HL-60/S4 treated with retinoic acid at 250 ng/mL for 4 days and 3 days (cell line): ENCODE measurements around the gene GNA14.
"Not testable (repeated sequence)": the region's sequence is repeated elsewhere in the genome, so short reads cannot be mapped to it uniquely, and the experiment has no call there.

ENCODE experiments used
- in situ Hi-C: fragments of 300-500 bp; cut with MboI; formaldehyde crosslinking; loops from 2 replicates; pipeline ENCODE4 v1.7.0; 2022; ENCODE audit warnings: low sequenced_read_pairs

Gene GNA14

DNA sequence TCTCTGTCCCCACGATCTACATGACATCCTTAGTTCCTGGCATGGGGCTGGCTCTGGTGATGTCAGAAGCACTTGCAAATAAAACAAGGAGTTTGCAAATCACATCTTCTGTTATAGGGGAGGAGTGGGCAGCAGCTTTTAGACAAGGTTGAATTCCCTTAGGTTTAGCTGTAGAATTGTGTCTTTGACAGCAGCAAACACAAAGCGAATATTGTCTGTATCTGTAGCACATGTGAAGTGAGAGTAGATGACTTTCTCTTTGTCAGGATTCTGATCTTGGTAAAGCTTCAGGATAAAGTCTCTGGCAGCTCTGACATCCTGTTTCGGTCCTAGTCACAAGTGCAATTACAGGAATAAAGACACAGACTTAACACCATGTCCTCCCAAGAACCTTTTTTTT, 224.3 kb downstream of the GNA14 start:
- in situ Hi-C loops: no loop called here

DNA sequence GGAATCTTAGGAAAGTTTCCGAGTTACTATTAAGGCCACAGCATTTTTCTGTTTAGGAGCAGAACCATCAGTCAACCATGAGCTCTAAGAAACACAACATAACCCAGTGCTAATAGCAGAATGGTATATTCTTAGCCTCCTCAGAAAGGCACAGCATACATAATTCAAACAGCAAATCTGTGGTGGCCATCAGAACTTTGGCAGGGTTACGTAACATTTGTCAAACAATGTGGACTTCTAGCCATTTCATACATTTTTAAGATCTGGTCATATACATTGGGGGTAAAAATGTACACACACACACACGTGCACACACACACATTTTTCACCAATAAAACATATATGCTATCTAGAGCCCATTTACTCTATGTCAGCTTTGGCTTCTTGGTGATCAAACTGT, 225.2 kb downstream of the GNA14 start:
- in situ Hi-C loops: no loop called here

DNA sequence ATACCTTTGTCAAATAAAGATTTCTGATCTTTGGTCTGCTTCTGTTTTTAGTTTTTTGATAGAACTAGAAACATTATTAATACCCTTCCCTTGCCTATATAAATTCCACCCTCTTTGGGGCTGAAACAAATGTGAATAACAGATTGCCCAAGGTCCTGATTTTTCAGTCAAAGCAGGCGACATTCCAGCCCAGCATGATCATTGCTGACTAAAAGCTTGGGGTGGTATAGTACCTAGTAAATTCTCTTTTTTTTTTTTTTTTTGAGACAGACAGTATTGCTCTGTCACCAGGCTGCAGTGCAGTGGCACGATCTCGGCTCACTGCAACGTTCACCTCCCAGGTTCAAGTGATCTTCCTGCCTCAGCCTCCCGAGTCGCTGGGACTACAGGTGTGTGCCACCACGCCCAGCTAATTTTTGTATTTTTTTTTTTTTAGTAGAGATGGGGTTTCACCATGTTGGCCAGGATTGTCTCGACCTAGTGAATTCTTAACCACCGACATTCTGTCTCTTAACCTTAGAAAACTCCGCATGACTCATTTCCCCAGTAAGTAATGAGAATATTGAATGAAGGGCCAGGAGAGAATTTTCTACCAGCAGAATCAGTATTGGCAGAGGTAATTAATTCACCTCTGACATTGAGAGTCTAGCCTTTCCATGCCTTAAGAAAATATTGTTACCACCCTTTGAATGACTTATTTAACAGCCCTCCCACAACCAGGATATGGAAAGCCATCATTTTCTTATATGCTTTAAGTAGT, 226.4 kb downstream of the GNA14 start:
- in situ Hi-C loops: no loop called here

DNA sequence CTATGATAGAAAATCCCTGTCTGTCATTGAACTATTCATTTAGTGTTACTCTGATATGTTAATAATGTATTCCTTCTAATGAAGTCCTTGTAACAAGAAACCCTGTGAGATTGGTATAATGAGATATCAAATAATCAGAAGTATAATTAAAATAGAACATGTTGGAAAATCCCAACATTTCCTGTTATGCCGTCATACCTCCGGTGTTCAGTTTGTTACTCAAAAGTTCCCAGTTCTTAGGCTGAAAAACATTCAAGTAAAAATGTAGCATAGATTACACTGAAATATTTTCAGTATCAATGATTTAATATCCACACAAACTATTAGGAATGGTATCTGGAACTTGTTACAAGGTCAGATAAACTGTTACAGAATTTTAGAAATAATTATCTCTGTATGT, 227.5 kb downstream of the GNA14 start:
- in situ Hi-C loops: no loop called here

DNA sequence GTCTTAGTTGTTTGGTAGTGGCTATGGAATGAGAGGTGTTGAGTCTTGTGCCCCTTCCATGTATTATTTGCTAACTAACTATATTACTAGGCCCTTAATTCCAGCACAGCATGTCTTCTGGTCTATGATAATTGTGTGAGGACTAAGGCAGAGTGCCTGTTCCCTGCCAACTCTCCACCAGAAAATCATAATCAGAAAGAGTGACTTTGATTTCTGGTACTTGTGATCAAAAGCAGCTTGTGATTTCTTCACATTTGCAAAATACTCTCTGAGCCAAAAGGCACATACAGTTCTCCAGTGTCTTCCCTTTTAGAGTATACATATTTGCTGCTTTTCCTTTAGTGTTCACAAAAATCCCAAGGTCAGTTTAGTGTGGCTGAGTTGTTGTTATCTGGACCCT, 229.9 kb downstream of the GNA14 start:
- in situ Hi-C loops: no loop called here

DNA sequence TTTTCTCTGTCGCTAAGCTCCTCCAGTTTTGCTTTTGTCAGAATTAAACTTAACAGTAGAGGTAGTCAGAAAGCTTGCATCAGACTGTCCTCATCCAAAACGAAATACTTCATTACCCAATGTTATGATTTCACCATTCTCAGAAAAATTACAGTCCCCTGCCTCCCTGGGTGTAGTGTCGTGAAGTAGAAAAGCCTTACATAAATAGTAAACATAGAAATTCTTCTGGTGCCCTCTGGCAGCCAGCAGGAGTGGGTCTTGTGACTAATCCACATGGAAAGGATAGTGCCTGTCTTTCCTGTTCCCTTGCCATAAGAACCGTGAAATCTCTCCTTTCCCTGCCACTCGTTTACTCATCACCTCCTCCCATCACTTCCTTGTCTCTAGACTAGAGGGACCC, 230.6 kb downstream of the GNA14 start:
- in situ Hi-C loops: no loop called here

DNA sequence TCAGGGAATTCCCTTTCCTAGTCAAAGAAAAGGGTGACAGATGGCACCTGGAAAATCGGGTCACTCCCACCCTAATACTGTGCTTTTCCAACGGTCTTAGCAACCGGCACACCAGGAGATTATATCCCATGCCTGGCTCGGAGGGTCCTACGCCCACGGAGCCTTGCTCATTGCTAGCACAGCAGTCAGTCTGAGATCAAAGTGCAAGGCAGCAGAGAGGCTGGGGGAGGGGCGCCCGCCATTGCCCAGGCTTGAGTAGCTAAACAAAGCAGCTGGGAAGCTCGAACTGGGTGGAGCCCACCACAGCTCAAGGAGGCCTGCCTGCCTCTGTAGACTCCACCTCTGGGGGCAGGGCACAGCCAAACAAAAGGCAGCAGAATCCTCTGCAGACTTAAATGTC, 239.6 kb downstream of the GNA14 start:
- in situ Hi-C loops: not testable (repeated sequence)

DNA sequence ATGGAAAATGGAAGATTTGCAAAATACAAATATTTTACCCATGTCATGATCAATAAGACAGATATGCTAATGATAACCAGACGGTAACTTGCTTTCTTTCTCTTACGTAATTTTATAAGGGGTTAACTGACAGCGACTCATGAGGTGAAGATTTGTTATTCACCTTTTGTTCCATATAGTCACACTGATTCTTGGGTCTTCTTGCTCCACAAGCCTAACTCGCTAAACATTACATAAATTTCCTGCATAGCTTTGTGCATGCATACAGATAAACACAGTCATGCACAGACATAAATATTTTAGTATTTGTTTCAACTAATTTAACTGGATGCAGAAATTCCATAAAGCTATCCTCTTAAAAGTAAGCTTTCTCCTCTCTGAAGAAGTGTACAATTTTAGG, 244.9 kb downstream of the GNA14 start:
- in situ Hi-C loops: no loop called here

DNA sequence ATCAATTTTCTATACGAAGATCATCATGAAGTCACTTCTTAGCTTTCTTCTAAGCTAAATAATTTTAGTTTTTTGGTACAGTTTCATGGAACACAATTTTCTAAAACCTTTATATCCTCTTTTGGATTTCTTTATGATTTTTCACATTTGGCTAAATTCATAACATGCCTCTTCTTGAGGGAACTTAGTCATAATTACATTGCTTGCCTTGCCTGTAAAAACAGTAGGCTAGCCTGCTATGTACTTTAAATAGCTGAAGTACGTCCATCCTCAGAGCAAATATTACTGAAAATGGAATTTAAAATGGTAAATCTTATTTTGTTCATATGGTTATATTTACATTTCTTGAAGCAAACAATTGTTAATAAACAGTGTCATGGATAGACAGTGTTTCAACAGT, 245.8 kb downstream of the GNA14 start:
- in situ Hi-C loops: no loop called here

DNA sequence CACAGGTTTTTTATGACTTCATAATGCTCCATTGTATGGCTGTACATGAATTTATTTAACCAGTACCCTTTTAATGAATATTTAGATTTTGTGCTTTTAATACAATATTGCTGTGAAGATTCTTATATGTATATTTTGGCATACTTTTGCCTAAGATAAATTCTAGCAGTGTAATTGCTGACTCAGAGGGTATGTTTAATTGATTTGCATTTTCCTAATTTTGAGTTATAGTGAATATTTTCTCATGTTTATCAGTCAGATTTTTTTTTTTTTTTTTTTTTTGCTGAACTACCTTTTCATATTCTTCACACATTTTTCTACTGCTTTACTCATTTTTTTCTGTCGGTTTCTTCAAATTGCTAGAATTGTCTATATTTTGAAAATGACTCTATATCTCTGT, 248.2 kb downstream of the GNA14 start:
- in situ Hi-C loops: no loop called here

DNA sequence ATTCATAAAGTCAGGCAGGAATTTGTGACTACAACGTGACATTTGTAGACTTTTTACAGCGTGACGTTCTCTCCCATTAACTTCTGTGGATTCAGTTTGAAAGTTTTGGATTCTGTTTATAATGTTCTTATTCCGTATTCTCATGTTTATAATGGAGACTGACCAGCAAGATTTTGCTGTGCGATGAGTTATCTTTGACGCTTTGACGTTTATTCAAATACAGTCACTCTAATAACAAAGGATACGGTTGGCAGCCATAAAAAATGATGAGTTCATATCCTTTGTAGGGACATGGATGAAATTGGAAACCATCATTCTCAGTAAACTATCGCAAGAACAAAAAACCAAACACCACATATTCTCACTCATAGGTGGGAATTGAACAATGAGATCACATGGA, 249.5 kb downstream of the GNA14 start:
- in situ Hi-C loops: not testable (repeated sequence)

DNA sequence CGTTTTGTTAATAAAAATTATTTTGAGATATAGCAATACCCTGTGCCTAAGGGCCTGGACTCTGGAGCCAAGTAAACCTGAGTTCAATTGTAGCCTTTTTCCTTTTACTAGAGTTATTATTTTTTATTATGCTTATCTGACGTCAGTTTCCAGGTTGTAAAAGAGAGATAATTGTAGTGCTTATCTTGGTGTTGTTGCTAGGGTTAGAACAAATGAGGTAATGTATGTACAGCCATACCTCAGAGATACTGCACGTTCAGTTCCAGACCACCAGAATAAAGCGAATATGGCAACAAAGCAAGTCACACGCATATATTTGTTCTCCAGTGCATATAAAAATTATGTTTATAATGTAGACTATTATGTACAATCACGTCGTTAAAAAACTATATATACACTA, 255.8 kb downstream of the GNA14 start:
- in situ Hi-C loops: no loop called here

DNA sequence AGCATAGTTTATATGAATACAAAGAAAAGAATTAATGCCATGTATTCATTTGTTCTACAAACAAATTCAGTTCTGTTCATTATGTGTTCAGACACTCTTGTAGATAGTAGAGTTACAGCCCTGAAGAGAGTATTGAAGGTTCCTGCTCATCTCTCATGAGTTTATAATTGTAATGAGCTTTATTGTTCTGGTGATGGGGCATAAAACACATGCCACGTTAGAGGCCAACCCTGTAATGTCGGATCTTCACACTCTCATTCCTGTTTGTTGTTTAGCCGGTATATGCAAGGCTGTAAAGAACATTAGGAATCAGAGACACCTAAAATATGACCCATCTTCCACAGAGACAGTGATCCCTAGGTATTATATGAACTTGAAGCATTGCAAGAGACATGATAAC, 256.3 kb downstream of the GNA14 start:
- in situ Hi-C loops: no loop called here

DNA sequence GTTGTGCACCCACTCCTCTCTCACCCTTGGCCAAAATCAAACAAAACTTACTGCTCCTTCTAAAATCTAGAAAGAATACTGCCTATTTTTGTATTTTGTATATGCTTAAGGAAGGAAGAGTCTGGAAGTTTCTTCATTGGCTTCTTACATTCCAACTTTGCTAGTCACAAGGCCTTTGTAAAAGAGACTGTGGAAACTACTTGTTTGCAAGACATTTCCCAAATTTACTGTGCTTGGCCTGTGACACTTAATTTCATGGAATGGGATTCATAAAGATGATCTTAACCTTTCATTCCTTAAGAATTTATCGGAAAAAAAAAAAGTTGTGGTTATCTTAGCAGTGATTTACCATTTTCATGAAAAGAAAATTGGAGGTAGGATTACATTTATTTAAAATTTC, 261.9 kb downstream of the GNA14 start:
- in situ Hi-C loops: no loop called here

DNA sequence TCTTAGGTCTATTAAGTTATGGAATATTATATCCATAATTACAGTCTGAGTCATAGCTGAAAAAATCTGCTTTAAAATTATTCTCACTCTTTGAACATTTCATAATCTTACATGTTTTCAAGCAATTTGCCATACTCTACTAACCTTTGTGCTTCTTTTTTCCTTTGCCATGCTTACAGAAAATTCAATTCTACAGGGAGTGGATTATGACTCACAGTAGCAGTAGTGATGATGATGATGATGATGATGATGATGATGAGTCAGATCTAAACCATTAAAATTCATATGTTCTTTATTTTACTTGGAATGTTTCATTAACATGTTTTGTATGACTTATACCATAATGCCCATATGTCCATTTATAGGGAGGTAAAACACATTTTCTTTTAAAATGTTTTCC, 263.7 kb downstream of the GNA14 start:
- in situ Hi-C loops: no loop called here

DNA sequence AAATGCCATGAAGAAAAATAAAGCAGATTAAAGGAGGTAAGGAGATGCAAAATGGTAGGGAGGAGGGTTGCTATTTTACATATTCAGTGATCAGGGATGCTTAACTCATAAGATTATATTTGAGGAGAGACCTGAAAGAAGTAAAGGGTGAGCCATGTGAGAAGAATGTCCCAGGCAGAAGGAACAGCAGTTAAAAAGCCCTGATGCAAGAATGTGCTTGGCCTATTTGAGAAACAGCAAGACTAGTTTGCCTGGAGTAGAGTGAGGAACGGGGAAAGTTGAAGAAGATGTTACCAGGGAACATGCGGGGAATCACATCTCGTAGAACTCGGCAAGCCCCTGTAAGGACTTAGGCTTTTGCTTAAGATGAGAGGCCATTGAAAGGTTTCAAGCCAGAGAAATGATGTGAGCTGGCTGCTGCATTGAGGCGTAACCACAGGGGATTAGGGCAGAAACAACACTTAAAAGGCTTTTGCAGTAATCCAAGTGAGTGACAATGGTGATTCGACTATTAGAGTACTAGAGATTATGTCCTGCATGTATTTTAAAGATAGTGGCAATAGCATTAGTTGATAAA, 272.1 kb downstream of the GNA14 start:
- in situ Hi-C loops: no loop called here

DNA sequence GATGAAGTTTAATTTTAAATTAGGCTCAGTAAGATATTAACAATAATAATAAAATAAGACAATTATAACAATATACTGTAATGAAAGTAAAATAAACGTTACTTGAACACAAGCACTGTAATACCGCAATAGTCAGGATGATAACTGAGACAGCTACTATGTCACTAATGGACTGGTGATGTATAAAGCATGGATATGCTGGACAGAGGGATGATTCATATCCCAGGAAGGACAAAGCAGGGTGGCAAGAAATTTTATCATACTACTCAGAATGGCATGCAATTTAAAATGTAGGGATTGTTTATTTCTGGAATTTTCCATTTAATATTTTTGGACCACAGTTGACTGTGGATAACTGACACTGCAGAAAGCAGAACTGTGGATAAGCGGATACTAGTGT, 273.9 kb downstream of the GNA14 start:
- in situ Hi-C loops: no loop called here
